Head of caudate nucleus (tissue), 42 donors: ENCODE measurements around the gene MOSMO.
A peak's percentile ranks its signal among the peaks of the same experiment; 100 is the strongest.
"Not testable (repeated sequence)": the region's sequence is repeated elsewhere in the genome, so short reads cannot be mapped to it uniquely, and the experiment has no call there.

Experiments used
- DNase-seq, 42 donors: peaks; one replicate each; pipeline versions ENCODE4 v3.0.0 to v3.0.0-alpha.2; 2020 to 2021; ENCODE audit warnings: mixed read lengths in 7 of 42
- intact Hi-C: fragments of 100-400 bp; cut with DNase I; formaldehyde crosslinking; loops from one replicate; pipeline ENCODE4 v1.15.0; 2022

The MOSMO gene

DNA sequence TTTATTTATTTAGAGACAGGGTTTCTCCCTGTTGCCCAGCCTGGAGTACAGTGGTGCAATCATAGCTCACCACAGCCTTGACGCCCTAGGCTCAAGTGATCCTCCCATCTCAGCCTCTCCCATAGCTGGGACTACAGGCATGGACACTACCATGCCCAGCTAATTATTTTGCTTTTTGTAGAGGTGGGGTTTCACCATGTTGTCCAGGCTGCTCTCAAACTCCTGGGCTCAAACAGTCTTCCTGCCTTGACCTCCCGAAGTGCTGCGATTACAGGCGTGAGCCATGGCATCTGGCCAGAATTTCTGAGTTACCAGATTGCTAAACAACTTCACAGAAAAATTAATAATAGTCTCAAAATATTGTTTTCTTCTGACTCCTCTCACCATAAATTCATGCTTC lies 21.7 kb downstream of the MOSMO start:
- DNase-seq, result no peak
- intact Hi-C loops, result no loop called here

DNA sequence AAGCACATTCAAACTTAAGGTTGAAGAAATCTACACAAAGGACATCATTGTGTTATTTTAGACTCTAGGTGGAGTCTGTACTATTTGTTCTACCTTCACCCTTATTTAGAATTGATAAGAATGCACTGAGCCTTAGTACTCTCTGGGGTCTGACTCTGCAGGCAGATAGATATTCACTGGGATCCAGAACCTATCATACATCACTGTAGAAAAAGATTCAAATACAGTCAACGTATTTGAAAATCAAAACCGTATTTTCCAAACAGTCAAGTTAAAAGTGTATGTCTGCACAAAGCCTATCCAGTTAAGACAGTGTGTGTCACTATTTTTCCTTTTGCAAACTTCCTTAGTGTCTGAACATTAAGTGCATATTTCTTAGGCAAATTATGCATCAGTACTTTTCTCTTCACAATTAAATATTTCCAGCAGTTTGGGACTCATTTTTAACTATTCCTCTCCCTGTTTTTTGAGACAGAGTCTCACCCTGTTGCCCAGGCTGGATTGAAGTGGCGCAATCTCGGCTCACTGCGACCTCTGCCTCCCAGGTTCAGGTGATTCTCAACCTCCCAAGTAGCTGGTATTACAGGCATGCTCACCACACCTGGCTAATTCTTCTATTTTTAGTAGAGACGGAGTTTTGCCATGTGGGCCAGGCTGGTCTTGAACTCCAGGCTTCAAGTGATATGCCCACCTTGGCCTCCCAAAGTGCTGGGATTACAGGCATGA lies 22.3 kb downstream of the MOSMO start:
- DNase-seq, result no peak
- intact Hi-C loops, result no loop called here

DNA sequence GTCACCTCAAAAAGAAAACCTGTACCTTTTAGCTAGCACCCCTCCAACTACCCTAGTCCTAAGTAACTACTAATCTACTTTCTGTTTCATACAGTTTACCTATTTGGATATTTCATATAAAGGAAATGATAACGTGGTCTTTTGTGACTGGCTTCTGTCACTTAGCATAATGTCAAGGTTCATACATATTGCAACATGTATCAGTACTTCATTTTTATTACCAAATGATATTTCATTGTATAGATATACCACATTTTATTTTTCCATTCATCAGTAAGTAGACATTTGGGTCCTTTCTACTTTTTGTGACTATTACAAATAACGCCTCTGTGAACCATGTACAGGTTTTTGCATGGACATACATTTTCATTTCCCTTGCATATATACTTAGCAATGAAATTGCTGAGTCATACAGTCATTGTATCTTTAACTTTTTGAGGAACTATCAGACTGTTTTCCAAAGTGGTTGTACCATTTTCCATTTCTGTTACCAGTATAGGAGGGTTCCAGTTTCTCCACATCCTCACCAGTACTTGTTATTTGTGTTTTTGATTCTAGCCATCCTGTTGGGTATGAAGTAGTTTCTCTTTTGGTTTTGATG lies 23.7 kb downstream of the MOSMO start:
- intact Hi-C loops, result no loop called here

DNA sequence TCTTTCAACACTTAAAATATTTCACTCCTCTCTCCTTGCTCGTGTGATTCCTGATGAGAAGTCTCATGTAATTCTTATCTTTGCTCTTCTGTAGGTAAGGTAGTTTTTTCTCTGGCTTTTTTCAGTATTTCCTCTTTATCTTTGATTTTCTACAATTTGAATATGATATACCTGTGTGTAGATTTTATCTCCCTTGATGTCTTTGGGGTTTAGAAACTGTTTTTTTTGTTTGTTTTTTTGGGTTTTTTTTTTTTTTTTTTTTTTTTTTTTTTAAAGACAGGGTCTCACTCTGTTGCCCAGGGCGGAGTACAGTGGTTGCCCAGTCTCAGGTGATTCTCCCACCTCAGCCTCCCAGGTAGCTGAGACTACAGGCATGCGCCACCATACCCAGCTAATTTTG lies 26.6 kb downstream of the MOSMO start:
- no peak for DNase-seq
- intact Hi-C loops, result no loop called here

More for the DNA sequence above, 23.7 kb downstream of the MOSMO start:
- DNase-seq, result no peak

DNA sequence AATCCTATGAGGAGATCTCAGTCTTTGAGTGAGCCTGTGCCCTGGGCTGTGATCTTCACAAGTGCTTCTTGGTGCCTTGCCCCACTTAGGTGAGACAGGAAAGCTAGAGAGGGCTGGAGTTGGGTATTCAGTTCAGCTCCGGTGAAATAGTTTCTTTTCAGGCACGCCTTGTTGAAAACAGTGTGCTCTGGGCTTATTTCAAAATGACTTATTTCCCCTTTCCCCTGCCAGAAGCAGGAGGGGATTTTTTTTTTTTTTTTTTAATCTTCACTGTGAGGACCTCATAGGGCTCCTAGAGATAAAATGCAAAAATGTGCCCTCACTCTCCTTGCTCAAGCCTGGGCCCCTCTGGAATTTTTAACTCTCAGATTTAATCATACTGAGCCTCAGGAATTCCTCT lies 27.2 kb downstream of the MOSMO start:
- intact Hi-C loops, result no loop called here
- DNase-seq, result no peak

DNA sequence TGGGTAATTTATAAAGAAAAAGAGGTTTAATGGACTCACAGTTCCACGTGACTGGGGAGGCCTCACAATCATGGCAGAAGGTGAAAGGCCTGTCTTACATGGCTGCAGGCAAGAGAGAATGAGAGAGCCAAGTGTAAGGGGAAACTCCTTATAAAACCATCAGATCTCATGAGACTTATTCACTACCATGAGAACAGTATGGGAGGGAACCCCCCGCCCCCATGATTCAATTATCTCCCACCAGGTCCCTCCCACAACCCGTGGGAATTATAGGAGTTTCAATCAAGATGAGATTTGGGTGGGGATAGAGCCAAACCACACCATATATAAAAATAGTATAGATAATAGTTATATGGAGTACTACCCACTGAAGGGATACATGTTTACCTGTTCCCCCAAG lies 36.0 kb downstream of the MOSMO start:
- intact Hi-C loops, DNase-seq: not testable (repeated sequence)

DNA sequence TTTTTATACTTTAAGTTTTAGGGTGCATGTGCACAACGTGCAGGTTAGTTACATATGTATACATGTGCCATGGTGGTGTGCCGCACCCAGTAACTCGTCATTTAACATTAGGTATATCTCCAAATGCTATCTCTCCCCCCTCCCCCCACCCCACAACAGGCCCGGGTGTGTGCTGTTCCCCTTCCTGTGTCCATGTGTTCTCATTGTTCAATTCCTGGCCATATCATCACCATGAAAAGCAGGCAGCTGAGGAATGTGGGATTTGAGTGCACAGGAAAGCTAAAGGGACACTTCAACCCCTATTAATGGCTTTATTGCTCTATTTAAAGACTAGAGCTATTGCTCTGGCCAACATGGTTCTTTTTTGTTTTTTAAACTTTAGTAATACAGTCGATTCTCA lies 38.0 kb downstream of the MOSMO start:
- intact Hi-C loops, result not testable (repeated sequence)

DNA sequence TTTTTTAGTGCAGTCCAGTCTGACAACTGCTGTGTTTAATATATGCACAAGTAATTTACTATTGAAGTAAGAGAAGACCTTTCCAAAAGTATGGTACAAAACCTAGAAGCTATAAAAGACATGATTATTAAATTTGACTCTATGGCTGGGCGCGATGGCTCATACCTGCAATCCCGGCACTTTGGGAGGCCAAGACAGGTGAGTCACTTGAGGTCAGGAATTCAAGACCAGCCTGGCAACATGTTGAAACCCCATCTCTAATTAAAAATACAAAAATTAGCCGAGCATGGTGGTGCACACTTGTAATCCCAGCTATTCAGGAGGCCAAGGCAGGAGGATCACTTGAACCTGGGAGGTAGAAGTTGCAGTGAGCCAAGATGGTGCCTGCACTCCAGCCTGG lies 43.1 kb downstream of the MOSMO start:
- DNase-seq, result no peak
- intact Hi-C loops, result no loop called here

More for the DNA sequence above, 38.0 kb downstream of the MOSMO start:
- DNase-seq, result not testable (repeated sequence)

DNA sequence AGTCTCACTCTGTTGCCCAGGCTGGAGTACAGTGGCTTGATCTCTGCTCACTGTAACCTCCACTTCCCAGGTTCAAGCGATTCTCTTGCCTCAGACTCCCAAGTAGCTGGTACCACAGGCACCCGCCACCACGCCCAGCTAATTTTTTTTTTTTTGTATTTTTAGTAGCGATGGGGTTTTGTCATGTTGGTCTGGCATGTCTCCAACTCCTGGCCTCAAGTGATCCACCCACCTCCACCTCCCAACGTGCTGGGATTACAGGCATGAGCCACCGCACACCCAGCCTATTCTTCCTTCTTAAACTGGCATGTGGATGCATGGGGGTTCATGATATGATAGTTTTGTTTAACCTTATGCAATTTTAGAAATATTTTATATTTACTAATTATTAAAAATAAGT lies 45.1 kb downstream of the MOSMO start:
- intact Hi-C loops, result no loop called here

DNA sequence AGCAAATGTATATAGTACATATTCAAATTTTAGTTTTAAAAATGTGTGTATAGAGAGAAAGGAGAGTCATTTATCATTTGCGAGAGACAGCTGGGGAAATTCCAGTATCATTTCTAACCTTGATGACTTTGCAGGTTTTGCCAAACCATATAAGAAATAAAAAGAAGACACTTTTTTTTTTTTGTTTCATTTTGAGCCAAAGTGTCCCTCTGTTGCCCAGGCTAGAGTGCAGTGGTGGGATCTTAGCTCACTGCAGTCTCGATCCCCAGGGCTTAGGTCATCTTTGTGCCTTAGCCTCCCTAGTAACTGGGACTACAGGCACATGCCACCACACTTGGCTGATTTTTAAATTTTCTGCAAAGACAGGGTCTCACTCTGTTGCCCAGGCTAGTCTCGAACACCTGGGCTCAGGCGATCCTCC lies 46.0 kb downstream of the MOSMO start:
- no peak for DNase-seq
- intact Hi-C loops, result no loop called here

More for the DNA sequence above, 45.1 kb downstream of the MOSMO start:
- DNase-seq, result no peak

DNA sequence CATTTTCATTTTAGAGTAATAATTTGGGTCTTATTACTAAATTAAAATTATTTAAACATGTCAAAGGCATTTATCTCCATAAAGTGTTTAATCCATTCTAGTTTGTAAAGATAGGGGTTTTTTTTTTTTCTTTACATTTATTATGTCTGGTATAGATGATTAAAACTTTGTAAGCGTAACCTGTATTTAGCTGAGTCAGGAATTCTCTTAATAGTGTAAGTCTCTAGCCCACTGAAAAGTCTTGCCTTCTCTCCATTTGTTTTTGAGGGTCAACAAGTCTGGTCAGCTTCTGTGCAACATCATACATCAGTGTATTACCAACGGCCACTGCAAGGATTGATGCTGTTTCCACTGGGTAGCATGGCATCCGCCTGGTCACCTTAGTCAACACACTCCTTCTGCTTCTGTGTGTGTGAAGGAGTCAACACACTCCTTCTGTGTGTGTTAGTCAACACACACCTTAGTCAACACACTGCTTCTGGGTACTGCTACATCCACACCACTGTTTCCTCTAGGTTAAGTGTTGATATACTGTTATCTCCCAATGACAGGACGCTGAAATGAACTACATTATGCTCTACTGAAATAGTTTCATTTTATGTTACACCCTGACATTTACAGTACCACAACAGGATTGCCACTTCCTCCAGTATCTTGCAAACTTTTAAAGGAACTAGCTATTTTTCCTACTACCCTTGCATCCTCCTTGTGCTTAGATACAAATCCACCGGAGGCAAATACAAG lies 47.1 kb downstream of the MOSMO start:
- intact Hi-C loops, result no loop called here
- no peak for DNase-seq

DNA sequence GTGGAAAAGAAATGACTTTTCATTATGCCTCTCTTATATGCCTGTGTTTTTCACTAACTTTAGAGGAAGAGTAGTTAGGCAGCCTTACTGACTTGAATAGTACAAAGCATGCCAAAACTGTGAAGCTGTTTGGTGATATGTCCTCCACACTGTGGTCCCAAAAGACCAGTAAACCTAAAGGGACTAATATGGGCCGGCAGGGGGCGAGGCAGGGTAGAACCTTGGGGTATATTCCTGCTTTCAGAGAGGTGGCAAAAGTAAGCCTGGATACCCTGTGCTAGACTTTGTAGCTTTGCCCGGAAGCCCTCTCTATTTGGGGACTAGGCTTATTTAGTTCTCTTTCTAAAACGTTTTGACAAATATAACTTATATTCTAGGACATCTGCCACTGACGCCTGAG lies 48.0 kb downstream of the MOSMO start:
- no peak for DNase-seq
- intact Hi-C loops, result no loop called here

DNA sequence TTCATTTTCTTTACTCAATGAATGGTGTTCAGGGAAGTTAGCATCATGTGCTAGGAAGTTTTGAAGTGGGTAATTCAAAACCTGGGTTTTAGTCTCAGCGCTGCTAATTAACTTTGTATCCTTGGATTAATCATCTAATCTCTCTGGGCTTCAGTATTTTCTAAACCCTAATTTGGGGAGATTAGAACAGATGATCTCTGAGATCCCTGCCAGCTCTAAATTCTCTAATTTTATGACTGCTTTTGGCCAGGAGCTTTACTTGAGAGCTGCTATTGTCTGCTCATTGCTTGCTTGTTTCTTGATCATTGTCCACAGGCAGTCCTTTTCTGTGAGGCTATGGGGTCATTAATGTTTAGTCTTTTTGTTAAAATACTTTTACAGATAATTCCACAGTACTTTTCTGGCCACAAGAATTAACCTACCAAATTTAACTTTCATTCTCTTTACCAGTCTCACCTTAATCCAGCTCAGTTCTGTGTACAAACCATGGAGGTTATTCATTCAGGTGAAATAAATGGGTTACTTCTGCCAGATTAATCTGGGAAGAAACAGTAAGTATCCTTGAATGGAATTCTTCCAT lies 56.1 kb downstream of the MOSMO start:
- intact Hi-C loops, result no loop called here
- no peak for DNase-seq

DNA sequence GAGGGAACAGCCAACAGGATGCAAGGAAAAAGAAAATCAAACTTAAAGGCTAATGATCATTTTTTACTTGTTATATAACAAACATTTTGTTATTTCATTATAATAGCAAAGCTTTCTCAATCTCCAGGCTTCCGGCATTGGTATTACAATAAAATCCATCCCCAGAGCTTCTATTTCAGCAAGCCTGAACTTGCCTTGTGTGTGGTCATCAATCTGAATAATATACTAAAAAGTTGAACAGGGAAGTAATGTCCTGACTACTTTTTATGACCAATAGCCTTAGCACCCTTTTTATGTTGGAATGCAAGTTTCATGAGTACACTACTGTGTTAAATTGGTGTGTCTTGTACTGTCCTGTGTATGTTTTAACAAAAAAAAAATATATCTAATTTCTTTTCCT lies 57.3 kb downstream of the MOSMO start:
- intact Hi-C loops, result no loop called here
- no peak for DNase-seq

DNA sequence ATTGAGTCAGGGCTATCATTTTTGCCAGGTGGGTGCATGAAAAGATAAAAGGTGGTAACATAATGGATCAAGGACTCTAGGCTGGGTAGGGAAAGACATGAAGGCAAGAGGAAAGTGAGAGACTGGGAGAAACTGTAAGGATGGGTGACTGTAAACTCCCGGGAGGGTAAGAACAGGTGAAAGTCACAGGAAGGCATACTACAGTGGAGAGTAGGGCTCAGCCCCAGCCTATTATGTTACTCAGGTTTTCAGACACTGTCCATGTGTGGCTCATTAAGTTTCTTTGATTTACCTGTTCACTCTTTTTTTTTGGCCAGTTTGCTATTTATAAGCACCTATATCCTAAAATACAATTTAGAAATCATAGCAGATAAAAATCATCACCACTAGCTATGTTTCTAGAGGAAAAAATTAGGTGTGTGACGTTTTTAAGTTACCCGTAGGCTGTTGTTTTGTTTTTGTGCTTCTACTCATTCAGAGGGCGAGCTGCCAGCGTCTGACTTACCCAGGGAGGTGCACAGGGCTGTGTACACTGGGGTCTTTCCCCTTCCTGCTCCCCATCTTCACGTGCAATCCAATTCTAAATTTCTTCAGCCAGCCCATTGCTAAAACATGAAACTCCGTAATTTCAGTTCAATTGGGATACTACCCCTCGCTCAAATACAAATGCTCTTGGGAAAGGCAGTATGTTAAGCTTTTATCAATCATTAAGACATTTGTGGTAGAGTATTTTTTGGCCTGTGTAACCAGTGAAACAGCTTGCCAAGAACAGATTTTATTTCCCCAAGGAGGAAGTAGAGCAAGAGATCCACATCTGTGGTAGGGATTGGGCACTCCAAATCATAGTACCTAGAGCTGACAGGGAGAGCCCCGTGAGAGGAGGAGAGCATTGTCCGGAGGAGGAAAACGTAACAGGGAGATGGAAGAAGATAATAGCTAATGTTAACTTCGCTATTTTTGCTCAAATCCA lies 62.7 kb downstream of the MOSMO start:
- intact Hi-C loops, result no loop called here
- no peak for DNase-seq

DNA sequence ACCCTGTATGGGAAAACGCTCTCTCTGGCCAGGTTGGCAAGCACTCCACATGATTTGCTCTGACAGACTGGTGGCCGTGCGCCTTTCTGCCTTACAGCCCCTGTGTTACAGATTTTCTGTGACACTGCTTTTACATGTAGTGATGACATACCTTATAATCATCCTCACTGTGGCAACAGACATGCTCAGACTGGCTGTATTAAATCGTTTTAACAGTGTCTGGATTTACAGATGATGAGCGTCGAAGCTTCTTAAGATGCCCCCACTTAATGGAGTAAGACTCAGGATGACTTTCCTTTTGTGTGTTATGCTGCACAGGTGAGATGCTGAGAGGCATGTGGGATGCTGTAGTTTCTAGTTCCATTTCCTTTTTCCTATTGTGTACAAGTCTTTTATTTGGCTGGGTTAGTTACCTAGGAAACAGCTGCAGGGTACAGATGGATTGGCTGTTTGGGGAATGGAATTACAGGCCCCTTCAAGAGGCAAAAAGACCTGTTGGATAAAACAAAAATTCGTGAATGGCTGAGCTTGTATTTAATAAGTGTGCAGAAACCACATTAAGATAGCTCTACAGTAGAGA lies 63.5 kb downstream of the MOSMO start:
- DNase-seq, result peak in 1 of 42 donors; percentile 25
- intact Hi-C loops, result no loop called here

DNA sequence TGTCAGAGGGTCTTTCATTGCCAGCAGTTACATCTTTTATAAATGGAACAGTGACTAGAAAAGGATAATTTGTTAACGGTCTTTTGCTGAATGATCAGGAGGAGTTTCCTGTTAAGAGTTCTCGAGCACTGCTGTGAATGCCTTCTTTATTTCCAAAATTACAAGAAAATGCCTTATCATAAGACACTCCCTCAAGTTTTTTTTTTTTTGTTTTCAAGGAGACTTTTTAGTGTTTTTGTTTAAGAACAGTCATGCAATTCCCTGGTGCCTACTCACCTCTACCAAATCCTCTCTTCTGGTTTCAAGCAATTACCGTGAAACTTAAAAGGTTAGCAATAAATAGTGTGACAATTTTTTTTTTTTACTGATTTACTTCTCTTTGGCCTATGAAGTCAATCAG lies 65.4 kb downstream of the MOSMO start:
- intact Hi-C loops, result no loop called here
- DNase-seq, result no peak

DNA sequence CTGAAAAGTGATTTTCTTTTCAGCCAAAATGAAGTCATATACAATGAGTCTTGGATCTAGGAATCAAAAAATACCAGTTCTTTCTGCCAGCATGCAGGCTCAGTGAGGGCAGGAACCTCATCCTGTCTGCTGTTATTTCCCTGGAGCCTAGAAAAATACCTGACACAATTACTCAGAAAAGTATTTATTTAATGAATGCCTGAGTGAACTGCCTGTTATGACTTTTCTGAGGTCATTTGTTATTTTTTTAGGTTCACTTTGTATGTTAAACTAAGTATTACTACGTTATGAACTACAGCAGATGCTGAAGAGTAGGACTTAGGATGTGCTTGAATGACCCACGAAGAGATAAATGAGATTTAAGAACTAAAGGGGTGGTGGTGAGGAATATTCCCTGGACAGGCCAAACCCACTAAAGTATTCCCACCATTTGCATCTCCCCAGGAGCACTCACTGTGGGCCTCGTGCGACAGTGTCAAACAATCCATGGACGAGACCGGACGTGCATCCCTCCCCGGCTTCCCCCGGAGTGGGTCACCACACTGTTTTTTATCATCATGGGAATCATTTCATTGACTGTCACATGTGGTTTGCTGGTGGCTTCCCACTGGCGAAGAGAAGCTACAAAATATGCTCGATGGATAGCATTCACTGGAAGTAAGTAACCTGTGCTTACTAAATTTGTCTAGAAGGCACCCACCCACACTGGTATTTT lies 67.3 kb downstream of the MOSMO start:
- intact Hi-C loops, result loop anchor here (5.0 kb wide), 1 partner anchor 73 kb away; the partner anchor contains the start of gene PDZD9
- no peak for DNase-seq
